Measurements from ENCODE around the gene RHCG. TPM values are rescaled to one million over a fixed set of nuclear protein-coding genes. Genes with fewer than 3 reads are reported as not detected.
"Not testable (repeated sequence)": the region's sequence is repeated elsewhere in the genome, so short reads cannot be mapped to it uniquely, and the experiment has no call there.

The RHCG gene
- total and polyA plus RNA-seq, 5 donors from 2014 or later: not detected

DNA sequence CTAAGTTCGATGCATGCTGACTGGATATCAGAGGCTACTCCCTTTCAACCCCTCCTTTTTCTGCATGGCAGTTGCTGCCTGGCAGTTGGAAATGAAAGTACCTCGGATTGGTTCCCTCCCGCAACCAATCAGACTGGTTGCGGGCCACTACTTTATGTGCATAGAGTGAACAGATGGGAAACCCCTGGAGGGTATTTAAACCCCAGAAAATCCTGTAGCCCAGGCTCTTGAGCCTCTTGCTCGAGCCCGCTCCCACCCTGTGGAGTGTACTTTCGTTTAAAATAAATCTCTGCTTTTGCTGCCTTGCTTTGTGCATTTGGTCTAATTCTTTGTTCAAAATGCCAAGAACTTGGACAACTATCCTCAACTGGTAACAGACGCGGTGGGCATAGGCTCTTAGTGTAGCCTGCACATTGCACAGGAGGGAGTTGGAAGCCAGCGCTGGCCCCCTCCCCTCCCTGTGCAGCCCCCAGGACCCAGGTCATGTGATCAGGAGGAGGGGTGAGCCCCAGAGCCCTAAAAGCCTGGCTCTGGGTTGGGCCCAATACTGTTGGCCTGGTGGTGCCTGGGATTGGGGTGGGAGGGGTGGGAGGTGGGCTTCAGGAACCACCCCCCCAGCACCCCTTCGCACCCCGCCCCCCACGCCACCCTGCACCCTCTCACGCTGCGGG is 26.8 kb downstream of the RHCG start:
- peaks cover 30% of the 10 kb centered on the region for H3K27me3 Mint-ChIP-seq
- ATAC-seq (ENCODE audit: low read depth in 2 of 2) (no peak), DNase-seq (no peak)
- no peak overlapping the region for H3K27ac Mint-ChIP-seq
- no peak overlapping the region for H3K27ac ChIP-seq (ENCODE audit: insufficient read depth, low read length, poor library complexity, severe bottlenecking)
- H3K36me3 ChIP-seq (ENCODE audit: control insufficient read depth, insufficient read depth, low read length): no peaks in the 10 kb centered on the region
- H3K4me3 ChIP-seq (ENCODE audit: low read depth, low read length): no peak overlapping the region
- no peaks in the 10 kb centered on the region for H3K36me3 Mint-ChIP-seq
- H3K4me3 Mint-ChIP-seq: no peak overlapping the region
- no peaks in the 10 kb centered on the region for H3K4me1 ChIP-seq (ENCODE audit: control insufficient read depth, insufficient read depth, low read length, poor library complexity, severe bottlenecking)
- H3K27me3 ChIP-seq (ENCODE audit: control insufficient read depth, insufficient read depth, low read length): peaks cover 4% of the 10 kb centered on the region
- H3K4me1 Mint-ChIP-seq: peaks cover 0 to 7% (median 1%) of the 10 kb centered on the region in 4 donors
- H3K9me3 Mint-ChIP-seq: peaks cover 0 to 4% (median 0%) of the 10 kb centered on the region in 7 donors
- H3K9me3 ChIP-seq (ENCODE audit: control insufficient read depth in 2 of 2, low read length in 2 of 2): peaks cover 0 to 4% of the 10 kb centered on the region in 2 experiments

DNA sequence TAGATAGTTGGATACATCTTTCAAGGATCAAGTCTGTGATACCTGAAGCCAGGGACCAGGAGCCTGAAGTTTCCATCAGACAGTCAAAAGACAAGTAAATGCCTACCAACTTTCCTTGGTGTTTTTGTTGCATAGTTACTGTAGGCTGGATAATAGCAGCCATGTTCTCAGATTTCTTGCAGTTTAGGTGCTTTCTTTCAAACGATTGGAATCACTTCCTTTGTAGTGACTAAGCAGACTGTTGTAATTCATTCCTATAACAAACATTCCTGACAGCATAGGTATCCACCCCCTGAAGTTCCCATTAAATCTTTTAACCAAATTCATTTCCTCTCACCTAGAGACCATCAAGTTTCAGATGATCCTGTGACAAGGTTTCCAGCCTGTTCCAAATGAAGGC is 27.6 kb downstream of the RHCG start:
- H3K36me3 ChIP-seq (ENCODE audit: control insufficient read depth, insufficient read depth, low read length); H3K36me3 Mint-ChIP-seq; H3K9me3 ChIP-seq (ENCODE audit: control insufficient read depth in 2 of 2, low read length in 2 of 2); H3K27me3 ChIP-seq (ENCODE audit: control insufficient read depth, insufficient read depth, low read length); H3K4me1 ChIP-seq (ENCODE audit: control insufficient read depth, insufficient read depth, low read length, poor library complexity, severe bottlenecking); H3K4me3 Mint-ChIP-seq; H3K4me1 Mint-ChIP-seq; ATAC-seq (ENCODE audit: low read depth in 2 of 2); DNase-seq; H3K4me3 ChIP-seq (ENCODE audit: low read depth, low read length); H3K27ac ChIP-seq (ENCODE audit: insufficient read depth, low read length, poor library complexity, severe bottlenecking); H3K27ac Mint-ChIP-seq; H3K9me3 Mint-ChIP-seq: not testable (repeated sequence)
- H3K27me3 Mint-ChIP-seq: peaks cover 36% of the 10 kb centered on the region

DNA sequence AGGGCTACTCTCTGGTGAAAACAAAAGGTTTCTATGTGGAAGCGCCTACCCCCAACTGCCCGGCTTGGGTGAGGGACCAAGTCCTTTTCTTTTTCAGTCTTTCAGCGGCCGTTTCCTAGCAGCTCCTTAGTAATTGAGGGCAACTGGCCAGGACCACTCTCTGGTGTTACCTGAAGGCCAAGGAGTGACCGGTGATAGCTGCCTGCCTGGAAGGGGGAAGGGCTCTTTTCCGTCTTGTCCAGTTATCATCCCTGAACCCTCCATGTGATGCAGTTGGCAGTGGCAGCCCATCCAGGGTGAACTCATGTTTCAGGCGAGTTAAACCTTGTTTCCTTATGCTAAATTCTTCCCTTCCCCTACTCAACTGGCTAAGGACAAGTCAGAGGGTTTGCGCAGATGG is 33.3 kb downstream of the RHCG start:
- Histone ChIP-seq H3K27ac (ENCODE audit: insufficient read depth, low read length, poor library complexity, severe bottlenecking) (no peak overlapping the region), H3K4me1 (ENCODE audit: control insufficient read depth, insufficient read depth, low read length, poor library complexity, severe bottlenecking) (no peaks in the 10 kb centered on the region), H3K27me3 (ENCODE audit: control insufficient read depth, insufficient read depth, low read length) (peaks cover 3% of the 10 kb centered on the region), H3K9me3 (ENCODE audit: control insufficient read depth in 2 of 2, low read length in 2 of 2) (no peaks in the 10 kb centered on the region), H3K4me3 (ENCODE audit: low read depth, low read length) (no peak overlapping the region), H3K36me3 (ENCODE audit: control insufficient read depth, insufficient read depth, low read length) (no peaks in the 10 kb centered on the region)
- H3K9me3 Mint-ChIP-seq: peaks cover 0 to 3% (median 0%) of the 10 kb centered on the region in 7 donors
- H3K27ac Mint-ChIP-seq: no peak overlapping the region
- H3K4me1 Mint-ChIP-seq: no peaks in the 10 kb centered on the region
- H3K36me3 Mint-ChIP-seq: no peaks in the 10 kb centered on the region
- no peak for ATAC-seq (ENCODE audit: low read depth in 2 of 2)
- H3K4me3 Mint-ChIP-seq: no peak overlapping the region
- H3K27me3 Mint-ChIP-seq: peaks cover 46% of the 10 kb centered on the region
- no peak for DNase-seq

DNA sequence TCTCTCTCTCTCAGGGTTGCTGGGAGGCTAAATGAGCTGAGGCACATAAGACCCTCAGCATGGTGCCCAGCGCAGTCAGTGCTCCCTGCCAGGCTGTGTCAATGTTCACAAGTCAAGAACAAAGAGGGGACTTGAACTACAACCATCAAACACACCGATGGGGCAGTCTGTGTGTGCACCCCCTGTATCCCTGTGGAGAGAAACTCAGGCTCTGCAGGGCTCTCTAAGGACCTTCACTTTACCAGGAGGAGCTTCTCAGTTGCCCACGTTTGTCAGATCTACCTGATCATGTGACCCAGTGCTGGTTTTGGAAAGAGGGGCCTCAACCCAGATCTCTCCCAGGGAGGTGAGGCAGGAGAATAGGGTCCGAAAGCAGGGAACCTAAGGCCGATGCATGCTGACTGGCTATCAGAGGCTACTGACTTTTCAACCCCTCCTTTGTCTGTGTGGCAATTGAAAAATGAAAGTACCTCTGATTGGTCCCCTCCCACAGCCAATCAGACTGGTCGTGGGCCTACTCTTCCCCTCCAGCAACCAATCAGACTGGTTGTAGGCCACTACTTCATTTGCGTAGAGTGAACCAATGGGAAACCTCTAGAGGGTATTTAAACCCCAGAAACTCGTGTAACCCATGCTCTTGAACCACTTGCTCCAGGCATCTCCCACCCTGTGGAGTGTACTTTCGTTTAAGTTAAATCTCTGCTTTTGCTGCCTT is 34.0 kb downstream of the RHCG start:
- no peak overlapping the region for H3K4me3 ChIP-seq (ENCODE audit: low read depth, low read length)
- DNase-seq (peak in 1 of 3 donors; percentile 23), ATAC-seq (ENCODE audit: low read depth in 2 of 2) (no peak)
- H3K36me3 Mint-ChIP-seq: no peaks in the 10 kb centered on the region
- H3K4me1 ChIP-seq (ENCODE audit: control insufficient read depth, insufficient read depth, low read length, poor library complexity, severe bottlenecking): no peaks in the 10 kb centered on the region
- H3K4me1 Mint-ChIP-seq: no peaks in the 10 kb centered on the region
- no peak overlapping the region for H3K27ac ChIP-seq (ENCODE audit: insufficient read depth, low read length, poor library complexity, severe bottlenecking)
- H3K9me3 Mint-ChIP-seq: peaks cover 0 to 8% (median 0%) of the 10 kb centered on the region in 7 donors
- peaks cover 0 to 1% of the 10 kb centered on the region in 2 experiments for H3K9me3 ChIP-seq (ENCODE audit: control insufficient read depth in 2 of 2, low read length in 2 of 2)
- peaks cover 3% of the 10 kb centered on the region for H3K27me3 ChIP-seq (ENCODE audit: control insufficient read depth, insufficient read depth, low read length)
- H3K4me3 Mint-ChIP-seq: no peak overlapping the region
- H3K27ac Mint-ChIP-seq: no peak overlapping the region
- peaks cover 39% of the 10 kb centered on the region for H3K27me3 Mint-ChIP-seq
- no peaks in the 10 kb centered on the region for H3K36me3 ChIP-seq (ENCODE audit: control insufficient read depth, insufficient read depth, low read length)

DNA sequence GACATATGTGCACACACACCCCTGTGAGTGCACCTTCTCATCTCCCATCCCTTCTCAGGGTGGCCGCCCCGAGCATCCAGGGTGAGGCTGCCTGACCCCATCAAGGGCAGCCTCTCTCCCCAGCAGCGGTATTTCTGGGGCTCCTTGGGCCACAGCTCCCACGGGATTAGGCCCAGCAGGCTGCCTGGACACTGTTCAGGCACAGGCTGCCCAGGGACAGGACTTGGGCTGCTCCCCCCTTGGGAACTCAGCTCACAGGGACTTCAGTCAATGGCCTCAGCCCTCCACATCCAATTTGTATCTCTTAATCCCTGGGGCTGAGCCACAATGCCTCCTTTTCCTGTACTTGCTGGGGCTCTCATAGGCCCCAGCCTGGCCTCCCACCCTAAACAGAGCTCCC is 35.0 kb downstream of the RHCG start:
- Mint-ChIP-seq H3K27ac (no peak overlapping the region), H3K36me3 (no peaks in the 10 kb centered on the region), H3K27me3 (peaks cover 35% of the 10 kb centered on the region), H3K4me3 (no peak overlapping the region), H3K4me1 (no peaks in the 10 kb centered on the region), H3K9me3 (peaks cover 0 to 15% (median 2%) of the 10 kb centered on the region in 7 donors)
- H3K4me1 ChIP-seq (ENCODE audit: control insufficient read depth, insufficient read depth, low read length, poor library complexity, severe bottlenecking): no peaks in the 10 kb centered on the region
- H3K27ac ChIP-seq (ENCODE audit: insufficient read depth, low read length, poor library complexity, severe bottlenecking): no peak overlapping the region
- H3K9me3 ChIP-seq (ENCODE audit: control insufficient read depth in 2 of 2, low read length in 2 of 2): peaks cover 7 to 11% of the 10 kb centered on the region in 2 experiments
- no peaks in the 10 kb centered on the region for H3K36me3 ChIP-seq (ENCODE audit: control insufficient read depth, insufficient read depth, low read length)
- ATAC-seq (ENCODE audit: low read depth in 2 of 2): no peak
- DNase-seq: no peak
- H3K27me3 ChIP-seq (ENCODE audit: control insufficient read depth, insufficient read depth, low read length): peaks cover 3% of the 10 kb centered on the region
- H3K4me3 ChIP-seq (ENCODE audit: low read depth, low read length): no peak overlapping the region

DNA sequence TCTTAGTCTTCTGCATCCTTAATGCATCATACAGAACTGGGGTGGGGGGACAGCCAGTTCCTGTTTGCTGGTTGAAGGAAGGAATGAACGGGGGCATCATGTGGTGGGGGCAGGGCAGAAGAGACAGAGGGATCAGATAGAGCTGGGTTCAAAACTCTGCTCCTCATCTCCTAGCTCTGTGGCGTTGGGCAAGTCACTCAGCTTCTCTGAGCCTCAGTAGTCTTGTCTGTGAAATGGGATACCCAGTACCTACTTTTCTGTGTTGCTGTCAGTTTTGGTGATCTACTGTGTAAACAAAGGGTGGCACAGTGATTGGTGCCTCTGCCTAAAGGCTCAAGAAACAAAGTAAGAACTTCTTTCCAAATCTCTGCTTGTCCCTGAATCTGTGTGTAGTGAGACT is 36.3 kb downstream of the RHCG start:
- Mint-ChIP-seq H3K4me3 (no peak overlapping the region), H3K4me1 (no peaks in the 10 kb centered on the region), H3K27ac (no peak overlapping the region), H3K36me3 (no peaks in the 10 kb centered on the region), H3K9me3 (peaks cover 0 to 19% (median 3%) of the 10 kb centered on the region in 7 donors), H3K27me3 (peaks cover 34% of the 10 kb centered on the region)
- H3K27me3 ChIP-seq (ENCODE audit: control insufficient read depth, insufficient read depth, low read length): peaks cover 3% of the 10 kb centered on the region
- no peaks in the 10 kb centered on the region for H3K36me3 ChIP-seq (ENCODE audit: control insufficient read depth, insufficient read depth, low read length)
- no peak for DNase-seq
- H3K4me1 ChIP-seq (ENCODE audit: control insufficient read depth, insufficient read depth, low read length, poor library complexity, severe bottlenecking): no peaks in the 10 kb centered on the region
- H3K27ac ChIP-seq (ENCODE audit: insufficient read depth, low read length, poor library complexity, severe bottlenecking): no peak overlapping the region
- H3K4me3 ChIP-seq (ENCODE audit: low read depth, low read length): no peak overlapping the region
- H3K9me3 ChIP-seq (ENCODE audit: control insufficient read depth in 2 of 2, low read length in 2 of 2): peaks cover 7 to 11% of the 10 kb centered on the region in 2 experiments
- no peak for ATAC-seq (ENCODE audit: low read depth in 2 of 2)

DNA sequence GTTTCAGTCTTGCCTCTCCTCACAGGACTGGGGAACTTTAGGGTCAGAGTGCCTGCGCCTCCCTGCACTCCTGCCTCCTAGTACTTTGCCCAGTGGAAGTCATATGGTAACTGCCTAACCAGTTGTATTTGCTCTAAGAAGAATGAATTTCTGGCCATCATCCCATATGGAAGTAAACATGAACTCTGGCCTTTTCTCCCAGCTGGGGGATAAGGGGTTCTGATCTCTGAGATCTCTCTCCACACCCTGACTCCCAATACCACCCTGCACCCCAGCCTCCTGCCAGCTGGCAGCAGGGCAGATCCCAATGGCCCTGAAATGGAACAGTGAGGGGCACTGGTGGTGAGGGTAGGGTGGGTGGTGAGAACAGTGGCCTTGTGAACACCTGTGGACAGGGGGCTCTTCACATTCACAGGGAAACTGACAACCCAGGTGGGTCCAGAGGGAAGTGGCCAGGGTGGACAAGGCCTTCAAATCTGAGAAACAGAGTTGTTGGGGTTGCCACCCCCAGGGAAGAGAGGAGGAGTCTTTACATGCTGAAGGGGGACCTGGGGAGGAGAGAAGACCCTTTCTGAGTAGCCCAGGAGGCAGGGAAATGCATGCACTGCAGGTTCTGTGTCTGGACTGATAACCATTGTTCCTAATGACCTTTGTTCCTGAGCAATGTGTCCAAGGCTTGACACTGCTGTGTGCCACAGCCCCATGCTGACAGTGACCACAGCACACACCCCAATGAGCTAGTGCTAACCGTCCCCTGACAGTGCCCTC is 36.9 kb downstream of the RHCG start:
- Histone ChIP-seq H3K36me3 (ENCODE audit: control insufficient read depth, insufficient read depth, low read length) (no peaks in the 10 kb centered on the region), H3K27me3 (ENCODE audit: control insufficient read depth, insufficient read depth, low read length) (peaks cover 4% of the 10 kb centered on the region), H3K9me3 (ENCODE audit: control insufficient read depth in 2 of 2, low read length in 2 of 2) (peaks cover 7 to 11% of the 10 kb centered on the region in 2 experiments), H3K4me1 (ENCODE audit: control insufficient read depth, insufficient read depth, low read length, poor library complexity, severe bottlenecking) (no peaks in the 10 kb centered on the region), H3K27ac (ENCODE audit: insufficient read depth, low read length, poor library complexity, severe bottlenecking) (no peak overlapping the region), H3K4me3 (ENCODE audit: low read depth, low read length) (no peak overlapping the region)
- no peak for DNase-seq
- no peak overlapping the region for H3K4me3 Mint-ChIP-seq
- no peak overlapping the region for H3K27ac Mint-ChIP-seq
- peaks cover 34% of the 10 kb centered on the region for H3K27me3 Mint-ChIP-seq
- no peaks in the 10 kb centered on the region for H3K36me3 Mint-ChIP-seq
- no peak for ATAC-seq (ENCODE audit: low read depth in 2 of 2)
- no peaks in the 10 kb centered on the region for H3K4me1 Mint-ChIP-seq
- H3K9me3 Mint-ChIP-seq: peaks cover 0 to 19% (median 3%) of the 10 kb centered on the region in 7 donors
